T-helper 17 cell (primary cell): ENCODE results near the gene JAG1. TPM values are rescaled to one million over a fixed set of nuclear protein-coding genes. Genes with fewer than 3 reads are reported as not detected.
"Not testable (repeated sequence)": the region's sequence is repeated elsewhere in the genome, so short reads cannot be mapped to it uniquely, and the experiment has no call there.

Experiments used
- ATAC-seq: fragments of 150-1000 bp; cut with Tn5 transposase; 2 replicates; pipeline ENCODE4 v1.10.0; 2021; ENCODE audit warnings: mild to moderate bottlenecking, moderate library complexity
- DNase-seq, 3 donors: peaks; one replicate each; pipeline versions ENCODE4 v3.0.0 to v3.0.0-alpha.2; 2020 to 2021
- H3K9me3 ChIP-seq: one replicate; pipeline ENCODE4 v1.7.0; 2013; ENCODE audit warnings: low read length, mild to moderate bottlenecking; ENCODE audit not compliant: control insufficient read depth, poor library complexity, severe bottlenecking
- H3K27ac Mint-ChIP-seq: one replicate; pipeline ENCODE4 v1.8.0; 2022; ENCODE audit warnings: mild to moderate bottlenecking, moderate library complexity, mixed read lengths
- H3K27me3 Mint-ChIP-seq: one replicate; pipeline ENCODE4 v1.8.0; 2022; ENCODE audit warnings: mixed read lengths
- H3K36me3 Mint-ChIP-seq: one replicate; pipeline ENCODE4 v1.8.0; 2022; ENCODE audit warnings: low read depth, mixed read lengths
- H3K4me1 Mint-ChIP-seq: one replicate; pipeline ENCODE4 v1.8.0; 2022; ENCODE audit warnings: mild to moderate bottlenecking, mixed read lengths
- H3K4me3 Mint-ChIP-seq: one replicate; pipeline ENCODE4 v1.8.0; 2022; ENCODE audit warnings: mild to moderate bottlenecking, moderate library complexity, mixed read lengths
- total RNA-seq, 4 donors: library from RNA in 2 of 4; stranded (reverse) in 2 of 4; gene quantifications; one replicate each; pipeline ENCODE4 v1.2.3 and lab custom pipeline; 2022 to 2026

The JAG1 gene
- total RNA-seq, 2 donors from 2014 or later = 4.3 to 4.6 TPM

DNA sequence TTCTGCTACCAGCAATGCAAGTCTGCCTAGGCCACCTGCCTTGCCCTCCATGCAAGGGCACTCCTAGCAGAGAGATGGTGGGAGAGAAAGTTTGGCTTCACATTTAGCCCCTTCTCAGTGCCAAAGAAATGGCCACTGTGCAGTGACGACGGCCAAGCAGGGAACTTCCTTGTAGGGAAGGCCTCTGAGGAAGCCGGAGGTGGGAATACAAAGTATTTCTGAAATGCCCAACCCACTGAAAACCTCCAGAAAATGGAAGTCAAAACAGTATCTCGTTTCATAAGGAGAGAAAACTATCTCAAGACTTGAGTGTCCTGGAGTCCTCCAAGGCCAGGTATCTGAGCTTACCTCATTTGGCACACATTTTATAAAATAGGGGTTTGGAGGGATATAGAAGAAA lies 42.7 kb downstream of the JAG1 start:
- H3K27ac Mint-ChIP-seq = no peak overlapping the region
- ATAC-seq (no peak), DNase-seq (no peak)
- H3K4me1 Mint-ChIP-seq = peaks cover 10% of the 10 kb centered on the region
- H3K36me3 Mint-ChIP-seq = no peaks in the 10 kb centered on the region
- no peaks in the 10 kb centered on the region for H3K9me3 ChIP-seq
- no peak overlapping the region for H3K4me3 Mint-ChIP-seq
- H3K27me3 Mint-ChIP-seq = no peaks in the 10 kb centered on the region

DNA sequence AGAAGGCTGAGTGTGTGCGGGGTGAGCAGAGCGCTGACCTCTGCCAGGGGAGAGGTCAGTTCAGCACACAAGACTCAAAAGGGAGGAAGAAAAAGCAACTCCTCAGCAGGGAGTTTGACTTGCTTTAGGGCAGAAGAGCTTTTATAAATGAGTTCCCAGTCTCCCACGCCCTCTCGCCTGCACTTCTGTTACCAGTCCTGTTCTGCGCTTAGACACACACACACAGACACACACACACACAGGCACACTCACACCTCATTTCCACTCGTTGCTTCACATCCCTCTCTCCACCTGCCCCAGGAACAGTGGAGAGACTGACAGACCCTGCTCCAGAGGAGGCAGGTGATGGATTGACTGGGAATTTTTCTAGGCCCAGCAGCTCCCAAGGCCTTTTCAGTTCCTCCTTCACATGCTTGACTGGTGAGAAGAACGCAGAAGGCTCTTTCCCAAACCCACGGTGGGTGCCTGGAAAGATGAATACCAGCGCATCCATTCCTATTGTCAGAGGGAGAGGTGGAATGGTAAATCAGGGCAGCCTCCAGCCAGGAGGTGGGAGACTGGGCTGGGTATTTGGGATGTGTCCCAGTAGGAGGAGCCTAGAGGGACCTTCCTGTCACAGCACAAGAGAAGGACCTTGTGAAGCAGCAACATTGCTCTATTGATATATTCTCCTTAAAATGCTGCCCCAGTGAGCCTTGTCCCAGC lies 43.7 kb downstream of the JAG1 start:
- no peak for DNase-seq
- H3K9me3 ChIP-seq = no peaks in the 10 kb centered on the region
- ATAC-seq = no peak
- H3K27me3 Mint-ChIP-seq = no peaks in the 10 kb centered on the region
- H3K27ac Mint-ChIP-seq = no peak overlapping the region
- H3K36me3 Mint-ChIP-seq = peaks cover 2% of the 10 kb centered on the region
- H3K4me1 Mint-ChIP-seq = peaks cover 10% of the 10 kb centered on the region
- H3K4me3 Mint-ChIP-seq = no peak overlapping the region

DNA sequence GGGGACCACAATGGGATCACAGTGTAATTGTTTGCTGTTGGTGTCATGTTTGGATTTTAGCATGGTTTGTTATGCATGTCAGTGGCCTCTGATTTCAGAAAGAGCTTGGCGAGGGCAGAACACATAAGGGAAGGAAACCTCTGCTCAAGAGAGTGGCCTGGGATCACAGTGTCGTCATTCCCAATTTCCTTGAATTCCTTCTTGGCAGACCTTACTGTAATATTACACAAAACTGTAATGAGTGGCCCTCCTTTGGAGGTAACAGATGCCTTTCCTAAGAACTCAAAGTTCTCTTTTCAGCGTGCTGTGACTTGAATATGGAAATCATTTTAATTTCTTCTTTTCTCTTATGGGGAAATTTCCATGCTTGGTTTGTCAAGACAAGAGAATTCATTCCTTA lies 46.9 kb downstream of the JAG1 start:
- peaks cover 6% of the 10 kb centered on the region for H3K36me3 Mint-ChIP-seq
- no peak for ATAC-seq

DNA sequence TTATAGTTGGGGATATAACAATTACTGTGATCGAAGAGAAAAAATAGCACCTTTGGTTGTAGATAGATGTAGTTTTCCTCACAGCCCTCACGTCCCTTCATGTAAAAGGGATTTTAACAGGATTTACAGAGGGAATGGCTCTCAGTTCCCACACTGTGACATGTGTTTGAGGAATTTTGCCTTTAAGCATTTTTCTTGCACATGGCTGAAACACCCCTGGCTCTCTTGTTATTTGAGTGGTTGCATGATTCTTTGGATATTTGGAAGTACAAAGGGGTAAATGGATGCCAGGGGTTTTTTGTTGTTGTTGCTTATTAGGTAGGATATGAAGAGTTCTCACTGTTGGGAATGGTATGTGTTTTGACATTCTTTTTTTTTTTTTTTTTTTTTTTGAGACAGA lies 48.2 kb downstream of the JAG1 start:
- Mint-ChIP-seq H3K27ac (no peak overlapping the region), H3K4me3 (no peak overlapping the region), H3K4me1 (no peaks in the 10 kb centered on the region), H3K36me3 (peaks cover 6% of the 10 kb centered on the region), H3K27me3 (no peaks in the 10 kb centered on the region)
- DNase-seq = no peak
- no peak for ATAC-seq
- H3K9me3 ChIP-seq = no peaks in the 10 kb centered on the region

More for the DNA sequence above, 46.9 kb downstream of the JAG1 start:
- H3K27ac Mint-ChIP-seq = no peak overlapping the region
- no peak overlapping the region for H3K4me3 Mint-ChIP-seq
- DNase-seq = no peak
- no peaks in the 10 kb centered on the region for H3K9me3 ChIP-seq
- H3K4me1 Mint-ChIP-seq = no peaks in the 10 kb centered on the region
- no peaks in the 10 kb centered on the region for H3K27me3 Mint-ChIP-seq

DNA sequence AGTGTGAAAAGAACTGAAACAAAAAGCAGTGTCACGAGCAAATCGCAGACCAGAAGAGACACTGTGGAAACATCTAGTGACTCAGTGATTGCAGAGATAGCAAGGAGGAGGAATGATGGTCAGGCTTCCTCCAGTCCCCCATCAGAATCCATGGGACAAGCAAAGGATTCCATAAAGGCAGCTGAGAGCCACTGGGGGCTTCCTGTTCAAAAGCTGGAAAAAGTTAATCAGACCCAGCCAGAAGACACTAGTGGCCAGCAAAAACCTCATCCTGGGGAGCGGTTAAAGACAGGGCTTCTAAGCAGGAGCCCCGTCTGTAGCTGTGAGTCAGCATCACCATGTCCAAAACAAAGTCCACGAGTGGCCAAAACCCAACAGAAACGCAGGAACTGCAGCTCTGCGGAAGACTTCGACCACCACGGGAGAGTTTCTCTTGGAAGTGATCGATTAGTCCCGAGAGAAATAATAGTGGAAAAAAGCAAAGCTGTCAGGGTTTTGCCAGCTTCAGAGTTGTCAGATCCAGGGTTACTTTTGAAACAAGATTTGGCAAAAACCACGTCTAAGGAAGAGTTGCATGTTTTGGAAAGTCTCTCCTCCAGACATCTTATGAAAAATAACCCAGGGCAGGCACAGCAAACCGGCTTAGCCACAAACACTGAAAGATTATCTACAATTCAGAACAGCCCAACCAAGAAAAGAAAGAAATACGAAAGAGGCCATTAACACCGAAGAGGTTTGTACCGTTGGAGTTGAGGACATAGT lies 51.0 kb downstream of the JAG1 start:
- no peaks in the 10 kb centered on the region for H3K9me3 ChIP-seq
- H3K36me3 Mint-ChIP-seq = peaks cover 6% of the 10 kb centered on the region
- H3K27me3 Mint-ChIP-seq = no peaks in the 10 kb centered on the region
- no peaks in the 10 kb centered on the region for H3K4me1 Mint-ChIP-seq
- H3K4me3 Mint-ChIP-seq = no peak overlapping the region
- DNase-seq = no peak
- no peak overlapping the region for H3K27ac Mint-ChIP-seq
- ATAC-seq = no peak

DNA sequence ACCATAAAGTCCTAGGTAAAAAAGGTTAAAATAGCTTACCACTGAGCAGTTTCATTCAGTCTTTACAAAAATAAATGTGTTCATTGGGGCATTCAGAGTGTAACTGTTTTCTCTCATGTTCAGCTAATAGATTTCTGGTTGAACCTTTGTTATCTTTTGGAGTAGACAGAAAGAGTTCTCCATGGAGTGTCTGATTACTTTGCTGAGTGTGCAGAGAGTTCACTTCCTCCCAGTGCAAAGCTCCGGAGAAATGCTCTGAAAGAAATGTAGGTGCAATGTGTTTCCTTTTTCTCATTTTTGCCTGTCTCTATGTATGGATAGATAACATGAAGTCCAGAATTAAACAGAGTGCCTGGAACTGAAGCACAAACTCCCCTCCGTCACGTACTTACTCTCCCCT lies 52.6 kb downstream of the JAG1 start:
- Mint-ChIP-seq H3K4me3 (no peak overlapping the region), H3K36me3 (peaks cover 6% of the 10 kb centered on the region), H3K27me3 (no peaks in the 10 kb centered on the region), H3K27ac (no peak overlapping the region), H3K4me1 (no peaks in the 10 kb centered on the region)
- no peaks in the 10 kb centered on the region for H3K9me3 ChIP-seq
- ATAC-seq (no peak), DNase-seq (no peak)

DNA sequence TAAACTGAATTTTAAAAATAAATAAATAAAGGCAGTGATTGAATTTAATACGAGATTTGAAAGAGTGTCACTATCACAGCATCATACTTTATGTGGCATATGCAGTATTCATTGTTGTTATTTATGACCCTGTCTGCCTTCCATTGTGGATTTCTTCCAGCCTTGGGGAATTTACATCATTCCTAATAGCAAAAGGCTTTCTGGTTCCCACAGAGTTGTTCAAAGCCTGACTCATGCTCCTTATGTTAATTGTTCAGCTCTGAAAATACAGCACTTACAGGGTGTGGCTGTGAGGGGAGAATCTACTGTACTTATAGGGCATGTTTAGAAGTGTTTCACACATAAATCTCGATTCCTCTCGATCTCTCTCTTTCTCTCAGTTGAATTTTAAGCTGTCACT lies 54.4 kb downstream of the JAG1 start:
- Mint-ChIP-seq H3K27ac (no peak overlapping the region), H3K4me3 (no peak overlapping the region), H3K27me3 (no peaks in the 10 kb centered on the region), H3K36me3 (peaks cover 7% of the 10 kb centered on the region), H3K4me1 (no peaks in the 10 kb centered on the region)
- DNase-seq (no peak), ATAC-seq (no peak)
- no peaks in the 10 kb centered on the region for H3K9me3 ChIP-seq

DNA sequence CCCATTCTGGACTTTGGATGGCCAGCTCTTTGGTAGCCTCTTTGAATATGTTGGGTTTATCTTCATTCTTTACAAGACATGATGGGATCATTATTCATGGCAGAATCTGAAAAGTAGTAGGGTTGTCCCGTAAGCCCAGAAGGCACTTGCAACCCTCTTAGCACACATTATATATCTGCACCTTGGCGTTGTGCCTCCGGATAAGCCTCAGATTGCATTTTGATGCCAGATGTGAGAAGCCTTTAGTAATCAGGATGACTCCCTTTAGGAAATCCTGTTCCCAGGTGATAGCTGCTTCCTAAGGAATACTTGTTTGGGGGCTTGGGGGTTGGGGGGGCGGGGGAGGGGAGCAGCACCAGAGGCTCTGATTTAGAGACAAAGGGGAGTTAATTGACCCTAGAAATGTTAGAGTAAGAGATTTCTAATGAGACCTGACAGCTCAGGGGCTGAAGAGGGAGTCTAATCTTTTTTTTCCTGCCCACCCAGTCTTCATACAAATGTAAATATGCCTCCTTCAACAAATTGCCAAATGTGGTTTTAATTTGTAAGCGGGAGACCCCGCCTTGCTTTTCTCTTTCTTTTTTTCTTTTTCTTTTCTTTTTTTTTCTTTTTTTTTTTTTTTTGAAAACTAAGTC lies 55.1 kb downstream of the JAG1 start:
- H3K27ac Mint-ChIP-seq = no peak overlapping the region
- ATAC-seq (no peak), DNase-seq (no peak)
- peaks cover 3% of the 10 kb centered on the region for H3K36me3 Mint-ChIP-seq
- no peaks in the 10 kb centered on the region for H3K27me3 Mint-ChIP-seq
- no peak overlapping the region for H3K4me3 Mint-ChIP-seq
- H3K4me1 Mint-ChIP-seq = no peaks in the 10 kb centered on the region
- no peaks in the 10 kb centered on the region for H3K9me3 ChIP-seq

DNA sequence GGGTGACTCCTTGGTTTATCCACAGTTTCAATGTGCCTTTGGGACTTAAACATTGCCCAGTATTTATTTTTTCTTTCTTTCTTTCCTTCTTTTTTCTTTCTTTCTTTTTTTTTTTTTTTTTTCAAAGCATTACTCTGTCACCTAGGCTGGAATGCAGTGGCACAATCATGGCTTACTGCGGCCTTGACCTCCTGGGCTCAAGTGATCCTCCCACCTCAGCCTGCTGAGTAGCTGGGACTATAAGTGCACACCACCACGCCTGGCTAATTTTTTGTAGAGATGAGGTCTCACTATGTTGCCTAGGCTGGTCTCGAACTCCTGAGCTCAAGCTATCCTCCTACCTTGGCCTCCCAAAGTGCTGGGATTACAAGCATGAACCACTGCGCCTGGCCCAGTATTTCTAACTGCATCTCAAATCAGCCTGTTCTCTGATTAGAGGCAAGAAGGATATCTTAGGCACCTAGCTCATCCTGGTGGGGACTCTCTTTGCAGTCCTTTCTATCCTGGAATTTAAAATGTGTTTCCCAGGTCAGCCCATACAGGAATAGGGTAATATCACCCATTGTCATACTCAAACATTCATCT lies 56.2 kb downstream of the JAG1 start:
- H3K9me3 ChIP-seq, H3K4me1 Mint-ChIP-seq, H3K27ac Mint-ChIP-seq, H3K36me3 Mint-ChIP-seq, H3K27me3 Mint-ChIP-seq, ATAC-seq, H3K4me3 Mint-ChIP-seq, DNase-seq: not testable (repeated sequence)

DNA sequence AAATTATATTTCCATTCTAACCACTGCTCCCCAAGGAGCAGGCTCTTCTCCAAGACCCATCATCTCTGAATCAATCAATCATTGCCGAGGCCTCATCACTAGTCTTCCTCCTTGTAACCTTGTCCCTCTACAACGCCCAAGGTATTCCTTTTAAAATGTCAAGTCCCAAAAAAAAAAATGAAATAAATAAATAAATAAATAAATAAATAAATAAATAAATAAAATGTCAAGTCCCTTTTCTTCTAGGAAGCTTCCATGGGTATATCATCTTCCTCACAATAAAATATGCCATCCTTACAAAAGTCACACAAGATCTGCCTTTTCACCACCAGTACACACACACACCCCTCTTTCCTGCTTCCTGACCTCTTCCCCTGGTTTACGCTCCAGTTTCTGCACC lies 57.6 kb downstream of the JAG1 start:
- no peaks in the 10 kb centered on the region for H3K9me3 ChIP-seq
- H3K4me1 Mint-ChIP-seq = no peaks in the 10 kb centered on the region
- peaks cover 3% of the 10 kb centered on the region for H3K36me3 Mint-ChIP-seq
- no peak for ATAC-seq
- no peak for DNase-seq
- no peaks in the 10 kb centered on the region for H3K27me3 Mint-ChIP-seq
- H3K4me3 Mint-ChIP-seq = no peak overlapping the region
- H3K27ac Mint-ChIP-seq = no peak overlapping the region

DNA sequence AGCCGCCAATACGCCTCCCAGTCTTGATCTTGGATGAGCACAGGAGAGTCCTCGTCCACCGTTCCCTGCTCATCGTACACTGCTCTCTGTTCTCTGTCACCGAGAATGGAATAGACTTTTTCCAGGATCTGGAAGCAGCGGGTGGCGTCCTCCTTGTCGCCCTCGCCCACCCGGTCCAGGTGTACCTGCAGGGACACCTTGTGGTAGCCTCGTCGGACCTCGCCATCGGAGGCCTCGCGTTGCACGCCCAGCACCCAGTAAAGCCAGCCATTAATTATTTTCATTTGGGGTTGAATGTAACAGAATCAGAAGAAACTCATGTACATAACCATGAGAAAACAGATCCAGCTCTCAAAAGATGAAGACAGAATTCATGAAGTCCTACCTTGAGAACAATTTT lies 59.9 kb downstream of the JAG1 start:
- Mint-ChIP-seq H3K4me1 (no peaks in the 10 kb centered on the region), H3K4me3 (no peak overlapping the region), H3K27me3 (no peaks in the 10 kb centered on the region), H3K36me3 (peaks cover 5% of the 10 kb centered on the region), H3K27ac (no peak overlapping the region)
- ATAC-seq (no peak), DNase-seq (no peak)
- no peaks in the 10 kb centered on the region for H3K9me3 ChIP-seq

DNA sequence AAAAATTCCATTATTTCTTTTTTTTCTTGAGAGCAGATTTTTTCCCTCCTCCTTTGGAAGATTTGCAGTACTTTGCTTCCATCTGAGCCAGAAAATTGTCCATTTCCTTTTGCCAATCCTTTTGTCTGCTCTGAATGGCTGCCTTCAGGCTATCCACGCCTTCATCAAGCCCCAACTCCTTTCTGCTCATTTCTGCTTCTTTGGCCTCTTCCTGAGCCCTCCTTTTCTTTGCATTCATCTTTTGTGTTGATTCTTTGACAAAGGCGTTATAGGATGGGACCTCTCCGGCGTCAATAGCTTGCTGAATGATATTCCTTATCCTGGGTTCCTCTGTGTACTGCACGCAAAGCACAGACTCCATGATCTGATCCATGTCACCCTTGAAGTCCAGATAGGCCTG lies 60.4 kb downstream of the JAG1 start:
- not testable (repeated sequence) for H3K27me3 Mint-ChIP-seq, DNase-seq, H3K4me1 Mint-ChIP-seq, H3K27ac Mint-ChIP-seq, H3K36me3 Mint-ChIP-seq, H3K9me3 ChIP-seq, H3K4me3 Mint-ChIP-seq, ATAC-seq

DNA sequence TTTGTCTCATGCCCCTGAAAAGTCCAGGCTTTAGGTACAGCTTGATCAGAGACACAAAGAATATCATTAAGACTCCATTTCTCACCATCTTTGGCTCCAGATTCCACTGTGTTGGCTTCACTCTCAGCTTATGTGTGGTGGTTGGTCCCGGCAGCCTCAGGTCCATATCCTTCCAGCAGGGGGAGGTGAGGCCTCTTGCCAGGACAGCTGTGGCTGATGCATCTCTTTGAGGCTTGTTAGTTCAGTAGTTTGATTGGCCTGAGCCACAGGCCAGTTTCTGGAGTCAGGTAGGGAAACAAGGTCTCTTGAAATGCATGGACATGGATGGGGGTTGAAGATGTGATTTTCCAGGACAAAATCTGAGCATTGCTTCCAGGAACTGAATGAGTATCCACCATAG lies 62.4 kb downstream of the JAG1 start:
- peaks cover 5% of the 10 kb centered on the region for H3K36me3 Mint-ChIP-seq
- no peaks in the 10 kb centered on the region for H3K27me3 Mint-ChIP-seq
- H3K4me1 Mint-ChIP-seq = no peaks in the 10 kb centered on the region
- H3K9me3 ChIP-seq = no peaks in the 10 kb centered on the region
- DNase-seq (no peak), ATAC-seq (no peak)
- no peak overlapping the region for H3K27ac Mint-ChIP-seq
- no peak overlapping the region for H3K4me3 Mint-ChIP-seq
